Fibroblast of skin of right quadriceps (primary cell): ENCODE data around the gene KDM3B.
"Not testable (repeated sequence)": the region's sequence is repeated elsewhere in the genome, so short reads cannot be mapped to it uniquely, and the experiment has no call there.

Experiments
- DNase-seq: peaks from one replicate; pipeline ENCODE4 v3.0.0-alpha.2; 2013

Gene KDM3B, protein sequence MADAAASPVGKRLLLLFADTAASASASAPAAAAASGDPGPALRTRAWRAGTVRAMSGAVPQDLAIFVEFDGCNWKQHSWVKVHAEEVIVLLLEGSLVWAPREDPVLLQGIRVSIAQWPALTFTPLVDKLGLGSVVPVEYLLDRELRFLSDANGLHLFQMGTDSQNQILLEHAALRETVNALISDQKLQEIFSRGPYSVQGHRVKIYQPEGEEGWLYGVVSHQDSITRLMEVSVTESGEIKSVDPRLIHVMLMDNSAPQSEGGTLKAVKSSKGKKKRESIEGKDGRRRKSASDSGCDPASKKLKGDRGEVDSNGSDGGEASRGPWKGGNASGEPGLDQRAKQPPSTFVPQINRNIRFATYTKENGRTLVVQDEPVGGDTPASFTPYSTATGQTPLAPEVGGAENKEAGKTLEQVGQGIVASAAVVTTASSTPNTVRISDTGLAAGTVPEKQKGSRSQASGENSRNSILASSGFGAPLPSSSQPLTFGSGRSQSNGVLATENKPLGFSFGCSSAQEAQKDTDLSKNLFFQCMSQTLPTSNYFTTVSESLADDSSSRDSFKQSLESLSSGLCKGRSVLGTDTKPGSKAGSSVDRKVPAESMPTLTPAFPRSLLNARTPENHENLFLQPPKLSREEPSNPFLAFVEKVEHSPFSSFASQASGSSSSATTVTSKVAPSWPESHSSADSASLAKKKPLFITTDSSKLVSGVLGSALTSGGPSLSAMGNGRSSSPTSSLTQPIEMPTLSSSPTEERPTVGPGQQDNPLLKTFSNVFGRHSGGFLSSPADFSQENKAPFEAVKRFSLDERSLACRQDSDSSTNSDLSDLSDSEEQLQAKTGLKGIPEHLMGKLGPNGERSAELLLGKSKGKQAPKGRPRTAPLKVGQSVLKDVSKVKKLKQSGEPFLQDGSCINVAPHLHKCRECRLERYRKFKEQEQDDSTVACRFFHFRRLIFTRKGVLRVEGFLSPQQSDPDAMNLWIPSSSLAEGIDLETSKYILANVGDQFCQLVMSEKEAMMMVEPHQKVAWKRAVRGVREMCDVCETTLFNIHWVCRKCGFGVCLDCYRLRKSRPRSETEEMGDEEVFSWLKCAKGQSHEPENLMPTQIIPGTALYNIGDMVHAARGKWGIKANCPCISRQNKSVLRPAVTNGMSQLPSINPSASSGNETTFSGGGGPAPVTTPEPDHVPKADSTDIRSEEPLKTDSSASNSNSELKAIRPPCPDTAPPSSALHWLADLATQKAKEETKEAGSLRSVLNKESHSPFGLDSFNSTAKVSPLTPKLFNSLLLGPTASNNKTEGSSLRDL (N-terminal part only)

DNA sequence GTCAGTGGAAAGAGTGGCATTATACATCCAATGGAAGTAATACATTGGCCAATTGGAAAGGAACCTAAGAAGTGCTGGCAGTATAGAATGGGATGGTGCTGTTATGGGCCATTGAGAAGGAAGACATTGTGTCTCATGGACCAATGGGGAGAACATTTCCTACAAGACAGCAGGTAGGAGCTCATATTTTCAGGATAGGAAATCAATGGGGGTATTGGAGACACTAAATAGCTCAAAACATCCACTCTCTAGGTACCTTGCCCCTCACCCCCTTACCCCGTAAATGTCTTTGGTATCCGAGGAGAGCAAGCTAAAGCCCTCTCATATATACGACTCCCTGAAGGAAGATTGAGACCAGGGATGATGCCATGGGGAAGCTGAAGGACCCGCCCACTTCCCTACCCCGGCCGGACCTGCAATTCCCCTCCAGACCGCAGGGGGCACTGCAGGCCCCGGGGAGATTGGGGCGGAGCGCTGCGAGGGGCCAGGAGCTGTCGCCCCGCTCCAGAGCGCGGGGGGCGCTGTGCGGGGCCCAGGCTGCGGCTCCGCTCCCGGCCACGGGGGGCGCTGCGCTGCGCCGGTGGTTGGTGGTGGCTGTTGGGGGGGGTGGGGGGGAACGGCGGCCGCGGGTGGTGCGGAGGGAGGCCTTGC lies at the start of gene KDM3B:
Gene KDM3B, plus strand, starts transcription at position 615 of the 651 bp plus-strand sequence. CDS start 111 bp downstream, outside the sequence.
- peak; percentile 88 for DNase-seq

DNA sequence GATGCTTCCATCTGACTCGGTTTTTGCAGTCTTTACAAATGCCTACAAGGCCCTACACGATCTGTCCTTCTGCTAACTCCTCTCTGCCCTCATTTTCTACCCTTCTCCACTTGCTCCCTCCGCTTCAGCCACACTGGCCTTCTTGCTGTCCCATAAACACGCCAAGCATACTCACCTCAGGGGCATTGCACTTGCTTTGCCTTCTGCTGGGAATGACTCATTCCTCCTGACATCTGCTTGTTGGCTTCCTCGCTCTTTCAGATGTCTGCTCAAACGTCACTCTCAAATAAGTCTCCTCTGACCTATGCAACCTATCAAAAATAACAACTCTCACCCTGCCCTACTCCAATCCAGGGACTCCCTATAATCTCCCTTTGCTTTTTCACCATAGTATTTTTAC lies 49.1 kb upstream of the KDM3B start:
- DNase-seq, result no peak

DNA sequence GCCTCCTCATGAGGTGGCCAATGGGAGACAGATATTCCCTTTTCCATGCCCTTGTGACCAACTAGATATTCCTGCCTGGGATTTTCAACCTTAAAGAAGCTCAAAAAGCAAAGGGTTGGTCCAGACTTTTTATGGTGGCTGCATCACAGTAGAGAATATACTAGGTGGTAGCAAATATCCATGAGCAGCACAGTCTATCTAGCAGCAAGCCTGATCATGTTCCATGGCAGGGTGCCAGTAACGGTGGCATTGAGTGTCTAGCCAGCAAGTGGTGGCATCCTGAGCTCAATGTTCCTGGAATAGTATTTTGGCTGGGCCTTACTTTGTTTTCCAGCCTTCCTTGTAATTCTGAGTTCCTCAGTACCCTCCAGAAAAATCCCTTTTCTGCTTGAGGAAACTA lies 46.7 kb upstream of the KDM3B start:
- no peak for DNase-seq

DNA sequence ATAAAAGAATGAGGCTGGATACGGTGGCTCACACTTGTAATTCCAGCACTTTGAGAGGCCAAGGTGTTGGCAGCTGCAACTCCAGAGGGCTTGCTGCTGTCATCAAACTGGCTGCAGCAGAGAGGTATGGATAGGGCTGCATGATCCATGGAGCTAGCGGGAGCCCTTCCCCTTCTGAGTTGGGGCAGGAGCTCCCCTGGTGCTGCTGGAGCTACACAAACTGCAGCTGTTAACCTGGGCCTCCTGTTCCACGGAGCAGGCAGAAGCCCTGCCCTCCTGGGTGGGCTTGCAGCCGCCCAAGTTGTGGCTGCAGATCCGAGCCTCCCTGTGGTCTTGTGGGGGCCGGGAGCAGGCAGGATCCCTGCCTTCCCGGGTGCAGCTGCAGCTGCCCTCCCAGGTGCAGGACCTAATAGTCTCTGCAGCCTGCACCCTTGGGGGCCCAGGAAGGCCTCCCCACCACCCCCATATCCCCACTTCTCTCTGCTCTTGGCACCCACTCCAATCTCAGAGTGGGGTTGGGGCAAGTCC lies 36.7 kb upstream of the KDM3B start:
- DNase-seq, result no peak

DNA sequence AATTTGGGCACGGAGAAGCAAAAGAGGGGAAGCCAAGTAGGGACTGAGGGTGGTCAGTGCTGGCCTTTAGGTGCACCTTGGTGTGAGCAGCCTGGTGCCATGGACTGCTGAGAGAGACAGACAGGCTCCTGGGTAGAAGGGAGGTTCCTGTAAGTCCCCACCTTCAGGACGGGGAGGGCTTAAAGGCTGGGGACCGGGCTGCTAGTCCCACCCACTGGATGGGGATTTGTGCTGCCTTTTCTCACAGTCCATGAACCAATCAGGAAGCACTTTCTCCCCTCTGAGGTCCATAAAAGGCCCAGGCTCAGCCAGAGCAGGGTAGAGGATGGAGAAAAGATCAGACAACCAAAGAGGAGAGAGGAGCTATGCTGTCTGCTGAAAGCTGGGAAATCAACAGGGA lies 36.1 kb upstream of the KDM3B start:
- no peak for DNase-seq

DNA sequence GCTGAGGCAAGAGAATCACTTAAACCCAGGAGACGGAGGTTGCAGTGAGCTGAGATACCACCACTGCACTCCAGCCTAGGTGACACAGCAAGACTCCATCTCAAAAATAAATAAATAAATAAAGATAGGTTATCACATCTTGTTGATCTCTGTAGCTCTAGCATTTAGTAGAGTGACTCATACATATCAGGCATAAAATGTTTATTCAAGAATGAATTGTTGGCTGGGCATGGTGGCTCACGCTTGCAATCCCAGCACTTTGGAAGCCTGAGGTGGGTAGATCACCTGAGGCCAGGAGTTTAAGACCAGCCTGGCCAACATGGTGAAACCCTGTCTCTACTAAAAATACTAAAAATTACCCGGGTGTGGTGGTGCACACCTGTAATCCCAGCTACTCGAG lies 34.3 kb upstream of the KDM3B start:
- not testable (repeated sequence) for DNase-seq

DNA sequence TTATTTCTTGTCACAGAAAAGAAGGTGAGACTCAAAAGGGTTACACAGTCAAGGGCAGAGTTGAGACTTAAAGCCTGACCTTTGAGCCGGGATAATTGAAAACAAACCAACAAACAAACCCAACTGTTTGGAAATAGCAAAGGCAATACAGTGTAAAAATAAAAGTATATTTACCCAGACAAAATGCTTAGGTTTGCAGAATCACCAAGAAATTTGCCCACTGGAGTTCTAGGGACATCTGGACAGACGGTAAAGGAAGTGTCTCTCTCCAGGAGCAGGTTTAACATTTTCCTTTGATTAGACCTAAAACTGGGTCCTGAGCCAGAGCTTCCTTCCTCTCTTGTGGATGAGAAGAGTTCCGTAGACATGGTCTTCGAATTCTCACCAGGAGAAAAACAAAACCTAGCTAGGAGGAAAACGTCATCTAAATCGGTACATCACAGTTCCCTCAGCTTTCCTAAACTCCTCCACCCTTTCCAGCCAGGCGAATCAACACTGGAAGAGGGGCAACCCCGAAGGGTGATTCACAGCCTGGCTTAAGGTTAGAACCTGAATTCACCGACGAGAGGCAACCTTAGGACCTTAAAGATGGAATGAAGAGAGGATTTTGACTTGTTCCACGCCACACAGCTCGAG lies 21.6 kb upstream of the KDM3B start:
- peak; percentile 7 for DNase-seq

DNA sequence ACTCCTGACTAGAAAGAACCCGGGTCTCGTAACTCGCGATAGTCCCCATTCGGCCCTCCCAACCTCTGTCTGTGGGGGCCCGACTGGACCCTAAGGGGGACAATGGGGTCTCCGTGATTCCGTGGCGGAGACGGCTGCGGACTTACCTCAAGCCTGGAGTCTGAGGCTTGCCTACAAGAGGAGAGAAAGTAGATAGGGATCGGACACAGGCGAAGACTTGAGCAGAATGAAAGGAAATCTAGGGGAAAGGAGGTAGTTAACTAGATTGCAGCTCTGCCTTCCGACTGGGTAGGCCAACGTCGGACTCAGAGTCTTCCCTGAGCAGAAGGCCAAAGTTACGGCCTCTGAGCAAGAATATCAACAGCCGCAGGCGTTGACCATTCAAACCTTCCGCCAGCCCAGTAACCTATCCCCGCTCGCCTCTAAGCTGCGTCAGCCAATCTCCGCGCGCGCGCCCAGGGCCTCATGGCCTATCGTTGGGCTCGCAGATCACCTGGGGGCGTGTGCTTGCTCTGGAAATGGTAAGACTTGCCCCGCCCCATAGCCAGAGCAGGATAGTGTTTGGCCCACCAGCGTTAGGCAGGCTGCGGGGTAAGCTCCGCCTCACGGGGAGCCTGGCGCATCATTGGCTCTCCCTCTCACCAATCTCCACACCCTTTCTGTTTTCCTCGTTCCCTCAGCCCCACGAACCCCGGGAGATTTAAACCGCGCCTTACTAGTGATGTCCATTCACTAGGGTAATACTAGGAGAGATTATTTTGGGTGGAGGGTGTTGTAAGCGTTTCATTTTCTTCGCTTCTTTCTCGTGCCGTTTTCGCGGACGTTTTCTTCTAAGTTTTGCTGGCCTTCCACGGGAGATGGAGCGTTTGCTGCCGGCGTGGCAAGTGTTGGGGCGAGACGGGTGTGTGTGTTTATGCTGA lies 20.8 kb upstream of the KDM3B start, which contains the start of gene CDC25C:
Gene CDC25C, minus strand, starts transcription at position 356 of the 920 bp plus-strand sequence. CDS start 624 bp downstream, outside the sequence.
- peak; percentile 99 for DNase-seq

DNA sequence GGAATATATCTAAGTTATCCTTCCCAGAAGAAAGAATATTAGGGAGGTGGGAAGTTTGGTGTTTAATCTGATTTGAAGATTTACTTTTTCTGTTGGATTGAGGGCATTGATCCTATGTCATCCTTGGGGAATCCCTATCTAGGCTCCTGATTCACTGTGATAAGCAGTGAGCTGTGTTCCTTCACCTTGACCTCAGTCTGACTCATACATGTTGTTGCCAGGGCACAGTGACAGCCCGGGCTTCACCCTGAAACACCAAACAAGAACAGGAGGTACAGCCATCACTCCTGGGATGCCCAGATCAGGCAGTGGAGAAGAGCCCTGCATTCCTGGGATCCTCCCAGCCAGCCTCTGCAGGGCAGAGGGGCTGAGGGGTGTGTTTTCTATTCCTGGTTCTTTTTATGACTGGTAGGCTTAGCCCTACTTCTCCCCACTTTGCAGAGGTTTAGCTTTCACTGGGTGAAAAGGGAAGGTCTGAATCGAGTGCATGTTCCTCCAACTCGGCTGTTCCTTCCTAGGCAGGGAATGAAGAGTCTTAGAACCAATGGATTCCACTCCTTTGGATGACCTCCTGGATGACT lies 17.5 kb upstream of the KDM3B start:
- no peak for DNase-seq

DNA sequence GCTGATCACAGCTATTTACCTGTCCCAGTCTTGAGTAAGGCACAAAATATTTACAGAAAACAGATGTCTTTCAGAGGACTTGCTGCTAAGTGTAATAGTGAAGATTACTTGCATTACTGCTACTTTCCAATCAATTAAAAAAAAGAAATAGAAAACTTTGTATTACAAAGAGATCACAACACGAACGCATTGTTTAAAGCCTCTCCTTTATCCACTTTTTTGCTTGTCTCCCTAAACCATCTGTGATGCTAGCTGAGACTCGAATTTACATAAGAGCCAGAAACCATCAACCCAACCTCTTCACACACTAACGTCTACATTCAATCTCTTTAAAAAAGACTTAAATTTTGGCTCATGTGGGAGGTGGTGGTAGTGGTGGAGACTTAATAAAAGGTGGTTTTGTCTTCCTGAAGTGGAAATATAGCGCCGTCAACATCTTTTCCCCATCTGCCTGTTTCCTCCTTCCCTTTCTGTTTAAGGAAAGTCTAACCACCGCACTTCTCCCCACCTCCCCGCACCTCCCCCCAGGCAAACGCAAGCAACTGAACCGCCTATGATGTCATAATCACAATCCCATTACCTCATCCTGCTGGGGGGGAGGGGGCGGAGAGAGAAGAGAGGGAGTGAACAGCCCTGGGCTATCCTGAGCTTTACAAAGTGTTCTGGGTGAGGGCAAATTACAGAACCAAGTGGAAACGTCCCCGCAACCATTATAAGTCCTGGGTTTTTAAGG lies 15.4 kb upstream of the KDM3B start:
- peak; percentile 85 for DNase-seq

DNA sequence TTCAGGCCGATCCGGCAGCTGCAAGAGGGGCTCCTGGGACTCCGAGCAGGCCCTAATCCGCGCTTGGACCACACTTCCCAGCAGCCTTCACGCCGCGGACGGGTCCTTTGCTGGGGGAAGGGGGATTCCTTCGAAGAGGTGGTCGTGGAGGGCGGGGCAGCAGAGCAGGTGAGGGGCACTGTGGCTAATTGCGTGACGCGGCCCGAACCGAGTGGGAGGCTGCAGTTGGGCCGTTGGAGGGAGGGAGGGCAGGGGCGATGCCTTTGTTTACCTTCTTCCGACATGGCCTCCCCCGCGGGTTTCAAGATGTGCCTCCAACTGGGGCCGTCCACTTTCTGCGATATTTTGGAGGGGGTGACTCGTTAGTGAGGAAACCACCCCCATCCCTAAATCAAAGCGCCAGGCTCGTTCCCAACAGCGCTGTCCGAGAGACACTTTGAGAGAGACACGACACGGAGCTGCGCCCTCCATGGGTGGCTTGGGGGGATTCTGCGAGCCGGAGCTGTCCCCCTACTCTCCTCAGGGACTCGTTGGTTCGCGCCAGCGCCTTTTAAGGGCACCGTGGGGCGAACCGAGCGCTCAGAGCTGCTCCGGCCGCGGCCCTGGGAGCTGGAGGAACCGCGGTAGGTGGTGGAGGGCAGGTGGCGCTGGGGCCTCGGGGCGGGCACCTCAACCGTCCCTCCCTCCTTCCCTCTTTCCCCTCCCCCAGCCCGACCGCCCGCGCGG lies 14.6 kb upstream of the KDM3B start, which contains the start of gene FAM53C:
Gene FAM53C, plus strand, starts transcription at position 582 of the 726 bp plus-strand sequence. CDS start 3,070 bp downstream, outside the sequence.
- DNase-seq, result peak; percentile 94

DNA sequence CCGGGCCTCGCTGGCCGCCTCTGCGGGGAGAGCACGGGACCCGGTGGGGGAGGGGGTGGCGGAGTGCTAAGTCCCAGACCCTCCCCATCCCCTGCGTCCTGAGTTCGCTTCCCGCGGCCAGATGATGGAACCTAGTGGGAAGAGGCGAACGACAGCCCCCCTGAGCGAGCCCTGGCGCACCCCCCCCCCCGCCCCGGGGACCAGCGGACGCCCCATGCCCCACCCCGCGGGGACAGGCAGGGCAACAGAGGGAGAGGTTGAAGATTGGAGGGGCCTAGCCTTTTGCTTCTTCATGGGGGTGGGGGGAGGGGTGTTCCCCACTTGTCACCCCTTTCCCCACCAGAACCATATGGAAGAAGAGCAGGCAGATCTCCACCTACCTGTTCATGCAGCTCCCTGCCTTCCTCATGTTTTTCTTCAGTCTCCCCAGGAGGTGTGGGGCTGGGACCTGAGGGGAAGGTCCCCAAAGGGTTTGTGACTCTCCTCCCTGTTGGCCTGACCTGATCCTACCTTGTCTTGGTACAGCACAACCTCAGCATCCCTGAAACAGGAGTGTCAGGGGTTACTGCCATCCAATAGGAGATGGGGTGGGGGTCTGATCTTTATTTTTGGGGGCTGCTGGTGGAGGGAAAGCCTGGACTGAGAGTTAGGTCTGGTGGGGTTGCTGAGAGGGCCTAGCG lies 13.9 kb upstream of the KDM3B start:
- no peak for DNase-seq

DNA sequence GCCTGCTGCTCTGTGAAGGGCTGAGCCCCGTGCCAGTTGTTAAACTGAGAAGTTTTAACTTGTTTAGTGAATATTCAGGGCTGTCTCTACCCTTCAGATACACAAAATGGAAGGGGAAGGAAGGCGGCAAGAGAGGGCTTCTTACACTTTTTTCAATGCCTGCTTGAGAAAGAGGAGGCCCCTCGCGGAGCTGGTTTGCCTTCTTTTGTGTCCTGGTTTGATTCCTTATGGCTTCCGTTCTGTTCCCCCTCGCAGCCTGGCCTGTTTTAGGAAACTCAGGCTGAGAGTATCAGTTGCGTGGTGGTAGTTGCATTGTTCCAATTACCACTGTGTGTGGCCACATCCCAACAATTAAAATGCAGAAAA lies 13.4 kb upstream of the KDM3B start:
- peak; percentile 11 for DNase-seq

DNA sequence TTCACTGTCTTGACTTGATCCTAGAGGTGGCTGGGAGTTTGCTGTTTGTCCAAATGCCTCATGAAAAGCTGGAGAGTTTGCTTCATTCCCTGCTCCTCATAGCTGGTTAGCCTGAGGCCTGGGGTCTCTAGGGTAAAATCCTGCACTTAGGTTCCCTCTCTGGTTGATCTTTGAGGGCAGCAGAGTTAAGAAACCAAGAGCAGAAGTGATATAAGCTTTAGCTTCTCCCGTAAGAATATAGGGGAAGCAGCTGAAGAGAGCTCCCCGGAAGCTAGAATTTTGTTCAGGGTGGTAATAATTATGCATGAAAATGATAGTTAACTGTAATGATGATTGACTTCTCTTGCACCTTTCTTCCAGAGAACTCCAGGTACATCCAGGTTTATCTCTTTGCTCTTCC lies 13.0 kb upstream of the KDM3B start:
- no peak for DNase-seq

DNA sequence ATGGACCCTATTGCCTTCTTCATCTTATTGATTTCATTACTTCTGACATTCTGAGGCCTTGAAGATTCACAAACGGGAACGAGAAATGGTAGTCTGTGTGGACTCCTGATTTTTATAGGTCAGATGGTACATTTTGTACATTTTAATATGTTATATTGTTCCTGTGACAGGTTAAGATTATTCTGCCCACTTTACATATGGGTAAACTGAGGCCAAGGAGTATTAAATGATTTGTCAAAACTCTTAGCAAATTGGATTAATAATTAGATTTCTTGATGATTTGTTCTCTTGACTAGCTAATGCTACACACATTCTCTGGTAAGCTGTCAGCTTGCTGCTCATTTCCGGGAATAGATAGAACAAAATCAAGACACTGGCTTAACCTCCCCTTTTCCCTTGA lies 12.5 kb upstream of the KDM3B start:
- DNase-seq, result no peak

DNA sequence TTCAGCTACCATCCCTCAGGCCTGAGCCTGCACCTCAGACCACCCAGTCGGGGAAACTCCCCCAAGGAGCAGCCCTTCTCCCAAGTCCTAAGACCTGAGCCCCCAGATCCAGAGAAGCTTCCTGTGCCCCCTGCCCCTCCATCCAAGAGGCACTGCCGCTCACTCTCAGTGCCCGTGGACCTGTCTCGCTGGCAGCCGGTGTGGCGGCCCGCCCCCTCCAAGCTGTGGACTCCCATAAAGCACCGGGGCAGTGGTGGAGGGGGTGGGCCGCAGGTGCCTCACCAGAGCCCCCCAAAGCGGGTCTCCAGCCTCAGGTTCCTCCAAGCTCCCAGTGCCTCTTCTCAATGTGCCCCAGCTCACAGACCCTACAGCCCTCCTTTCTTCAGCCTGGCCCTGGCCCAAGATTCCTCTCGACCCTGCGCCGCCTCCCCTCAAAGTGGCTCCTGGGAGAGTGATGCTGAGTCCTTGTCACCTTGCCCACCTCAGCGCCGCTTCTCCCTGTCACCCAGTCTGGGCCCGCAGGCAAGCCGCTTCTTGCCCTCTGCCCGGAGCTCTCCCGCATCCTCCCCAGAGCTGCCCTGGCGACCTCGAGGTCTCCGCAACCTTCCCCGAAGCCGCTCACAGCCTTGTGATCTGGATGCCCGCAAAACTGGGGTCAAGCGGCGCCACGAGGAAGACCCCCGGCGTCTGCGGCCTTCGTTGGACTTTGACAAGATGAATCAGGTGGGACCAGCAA lies 7.4 kb upstream of the KDM3B start:
- no peak for DNase-seq

DNA sequence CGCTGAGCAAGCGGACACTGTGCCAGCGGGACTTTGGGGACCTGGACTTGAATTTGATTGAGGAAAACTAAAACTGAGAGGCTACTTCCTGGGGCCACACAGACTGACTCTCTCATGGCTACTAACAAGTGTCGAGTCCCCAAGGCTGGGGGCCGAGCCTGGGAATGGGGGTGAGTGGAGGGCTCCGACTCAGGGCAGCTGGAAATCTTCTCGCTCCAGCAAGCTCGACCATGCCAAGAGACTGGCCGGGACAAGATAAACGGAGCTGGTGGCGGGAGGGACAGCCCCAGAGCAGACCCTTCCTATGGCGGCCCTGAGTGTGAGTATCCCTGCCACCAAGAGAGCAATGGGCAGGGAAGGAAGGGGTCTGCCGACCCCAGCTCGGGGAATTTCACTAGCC lies 5.6 kb upstream of the KDM3B start:
- no peak for DNase-seq
